Mesenchymal stem cell (in vitro differentiated cells and primary cell): ENCODE measurements around the gene WWP2.

Source experiments
- DNase-seq: peaks from one replicate; pipeline ENCODE4 v3.0.0-alpha.2; 2013
- H2AFZ ChIP-seq: one replicate; pipeline ENCODE4 v1.6.1; 2013; ENCODE audit warnings: low read depth, mild to moderate bottlenecking, control low read depth, inconsistent platforms, low read length, moderate library complexity
- H2AK5ac ChIP-seq: 2 replicates; pipeline ENCODE4 v1.6.1; 2013; ENCODE audit warnings: low read length, moderate library complexity, mild to moderate bottlenecking, inconsistent platforms; ENCODE audit not compliant: severe bottlenecking
- H2BK120ac ChIP-seq: one replicate; pipeline ENCODE4 v1.6.1; 2013; ENCODE audit warnings: low read depth, mild to moderate bottlenecking, inconsistent platforms, low read length, moderate library complexity
- H2BK12ac ChIP-seq, 2 experiments: one replicate each; pipeline ENCODE4 v1.6.1; 2013; ENCODE audit warnings: inconsistent platforms in 2 of 2, low read length in 2 of 2, mild to moderate bottlenecking in 2 of 2, moderate library complexity in 2 of 2, control low read depth in 1 of 2
- H2BK15ac ChIP-seq: one replicate; pipeline ENCODE4 v1.6.1; 2013; ENCODE audit warnings: mild to moderate bottlenecking, low read depth, inconsistent platforms; ENCODE audit not compliant: poor library complexity, severe bottlenecking
- H2BK5ac ChIP-seq: 2 replicates; pipeline ENCODE4 v1.6.1; 2013; ENCODE audit warnings: low read depth, mild to moderate bottlenecking, low read length, control low read depth, inconsistent platforms; ENCODE audit not compliant: poor library complexity, severe bottlenecking
- H3K14ac ChIP-seq, 2 experiments: one replicate each; pipeline ENCODE4 v1.6.1; 2013; ENCODE audit warnings: inconsistent platforms in 2 of 2, low read length in 2 of 2, control low read depth in 1 of 2, mild to moderate bottlenecking in 1 of 2, moderate library complexity in 1 of 2
- H3K18ac ChIP-seq, 2 experiments: one replicate each; pipeline ENCODE4 v1.6.1; 2013; ENCODE audit warnings: inconsistent platforms in 2 of 2, low read length in 2 of 2, control low read depth in 1 of 2, low read depth in 1 of 2, mild to moderate bottlenecking in 1 of 2
- H3K23ac ChIP-seq, 2 experiments: one replicate each; pipeline ENCODE4 v1.6.1; 2013; ENCODE audit warnings: inconsistent platforms in 2 of 2, low read length in 2 of 2, mild to moderate bottlenecking in 2 of 2, moderate library complexity in 2 of 2, control low read depth in 1 of 2
- H3K27ac ChIP-seq: 2 replicates; pipeline ENCODE4 v1.5.1; 2013; ENCODE audit warnings: mild to moderate bottlenecking, moderate library complexity, low read length, control low read depth, inconsistent platforms; ENCODE audit not compliant: poor library complexity, severe bottlenecking
- H3K27me3 ChIP-seq, 2 experiments: 2 replicates each; pipeline versions ENCODE4 v1.6.1 to v1.7.0; 2013; ENCODE audit warnings: low read length in 2 of 2, mild to moderate bottlenecking in 2 of 2, moderate library complexity in 2 of 2, control low read depth in 1 of 2, inconsistent platforms in 1 of 2; ENCODE audit not compliant: control insufficient read depth in 1 of 2, insufficient read depth in 1 of 2
- H3K36me3 ChIP-seq, 2 experiments: 2 replicates each; pipeline versions ENCODE4 v1.6.1 to v1.7.0; 2013; ENCODE audit warnings: low read length in 2 of 2, control low read depth in 1 of 2, inconsistent platforms in 1 of 2, low read depth in 1 of 2, mild to moderate bottlenecking in 1 of 2; ENCODE audit not compliant: insufficient read depth in 2 of 2, control insufficient read depth in 1 of 2
- H3K4ac ChIP-seq, 2 experiments: one replicate each; pipeline ENCODE4 v1.6.1; 2013; ENCODE audit warnings: inconsistent platforms in 2 of 2, low read length in 2 of 2, mild to moderate bottlenecking in 2 of 2, moderate library complexity in 2 of 2, control low read depth in 1 of 2, low read depth in 1 of 2
- H3K4me1 ChIP-seq: 2 replicates; pipeline ENCODE4 v1.6.1; 2013; ENCODE audit warnings: low read depth, low read length, control low read depth; ENCODE audit not compliant: control insufficient read depth, insufficient read depth
- H3K4me2 ChIP-seq: 2 replicates; pipeline ENCODE4 v1.6.1; 2013; ENCODE audit warnings: low read length, mild to moderate bottlenecking, inconsistent platforms; ENCODE audit not compliant: poor library complexity, severe bottlenecking
- H3K4me3 ChIP-seq, 2 experiments: 2 replicates each; pipeline versions ENCODE4 v1.5.1 to v1.7.0; 2013; ENCODE audit warnings: low read length in 2 of 2, mild to moderate bottlenecking in 2 of 2, control low read depth in 1 of 2, low read depth in 1 of 2; ENCODE audit not compliant: insufficient read depth in 1 of 2
- H3K79me1 ChIP-seq: replicated peaks from 2 replicates; pipeline ENCODE4 v1.6.1; 2013; ENCODE audit warnings: mild to moderate bottlenecking, control low read depth, low read length, inconsistent platforms; ENCODE audit not compliant: poor library complexity, severe bottlenecking
- H3K9ac ChIP-seq: 2 replicates; pipeline ENCODE4 v1.7.0; 2013; ENCODE audit warnings: mild to moderate bottlenecking, low read length, moderate library complexity
- H3K9me3 ChIP-seq: 2 replicates; pipeline ENCODE4 v1.7.0; 2013; ENCODE audit warnings: mild to moderate bottlenecking, low read length; ENCODE audit not compliant: control insufficient read depth
- H4K8ac ChIP-seq: one replicate; pipeline ENCODE4 v1.6.1; 2013; ENCODE audit warnings: inconsistent platforms, mild to moderate bottlenecking, low read length, moderate library complexity
- H4K91ac ChIP-seq: one replicate; pipeline ENCODE4 v1.6.1; 2013; ENCODE audit warnings: mild to moderate bottlenecking, low read length, inconsistent platforms
- WGBS: methylation state at CpG from one replicate; pipeline ENCODE4 v1.1.7; 2013; ENCODE audit warnings: mixed read lengths; 5-methylcytosine and 5-hydroxymethylcytosine counted together

WWP2 gene

GRCh38 chr16:69930117-69930776, 168.1 kb downstream of the WWP2 start:
- no peak overlapping the region for H2BK120ac ChIP-seq
- no peak overlapping the region for H2AFZ ChIP-seq
- H3K4me3 ChIP-seq: no peak overlapping the region
- no peak overlapping the region for H4K91ac ChIP-seq
- H3K14ac ChIP-seq: no peak overlapping the region
- H3K27ac ChIP-seq: no peak overlapping the region
- H3K36me3 ChIP-seq: peaks cover 53 to 61% of the 10 kb centered on the region in 2 experiments
- no peak overlapping the region for H3K4me2 ChIP-seq
- H2BK15ac ChIP-seq: no peak overlapping the region
- no peak overlapping the region for H3K18ac ChIP-seq
- no peak overlapping the region for H2AK5ac ChIP-seq
- no peaks in the 10 kb centered on the region for H3K9me3 ChIP-seq
- no peak overlapping the region for H3K4ac ChIP-seq
- no peak overlapping the region for H3K9ac ChIP-seq
- peak; percentile 66 for DNase-seq
- H3K4me1 ChIP-seq: peaks cover 21% of the 10 kb centered on the region
- no peak overlapping the region for H3K23ac ChIP-seq
- H2BK12ac ChIP-seq: no peak overlapping the region
- no peaks in the 10 kb centered on the region for H3K27me3 ChIP-seq
- no peak overlapping the region for H2BK5ac ChIP-seq
- H4K8ac ChIP-seq: no peak overlapping the region
- WGBS: 71% methylated on average over 10 of the region's 12 CpGs
- H3K79me1 ChIP-seq: peaks cover 27% of the 10 kb centered on the region

GRCh38 chr16:69931631-69932030, 169.5 kb downstream of the WWP2 start:
- WGBS: 95% methylated on average over 13 of the region's 13 CpGs
- H3K79me1 ChIP-seq: peaks cover 18% of the 10 kb centered on the region
- no peak overlapping the region for H3K27ac ChIP-seq
- H3K9me3 ChIP-seq: no peaks in the 10 kb centered on the region
- H4K91ac ChIP-seq: no peak overlapping the region
- peaks cover 12% of the 10 kb centered on the region for H3K4me1 ChIP-seq
- H3K18ac ChIP-seq: no peak overlapping the region
- H3K9ac ChIP-seq: no peak overlapping the region
- no peak overlapping the region for H2BK120ac ChIP-seq
- H3K23ac ChIP-seq: no peak overlapping the region
- no peak overlapping the region for H2BK5ac ChIP-seq
- H2AFZ ChIP-seq: no peak overlapping the region
- H3K14ac ChIP-seq: no peak overlapping the region
- H3K36me3 ChIP-seq: peaks cover 66 to 74% of the 10 kb centered on the region in 2 experiments
- no peak overlapping the region for H3K4ac ChIP-seq
- no peaks in the 10 kb centered on the region for H3K27me3 ChIP-seq
- no peak overlapping the region for H3K4me3 ChIP-seq
- no peak overlapping the region for H2BK12ac ChIP-seq
- no peak overlapping the region for H2BK15ac ChIP-seq
- H4K8ac ChIP-seq: no peak overlapping the region
- H2AK5ac ChIP-seq: no peak overlapping the region
- H3K4me2 ChIP-seq: no peak overlapping the region
- no peak for DNase-seq

- no peak overlapping the region for H4K8ac ChIP-seq
- no peak for DNase-seq
- H2AK5ac ChIP-seq: no peak overlapping the region
- peaks cover 16% of the 10 kb centered on the region for H3K79me1 ChIP-seq
- H3K18ac ChIP-seq: no peak overlapping the region
- H3K4me3 ChIP-seq: no peak overlapping the region
- H2AFZ ChIP-seq: no peak overlapping the region
- H3K4me2 ChIP-seq: no peak overlapping the region
- H3K9me3 ChIP-seq: no peaks in the 10 kb centered on the region
- no peaks in the 10 kb centered on the region for H3K27me3 ChIP-seq
- no peak overlapping the region for H2BK15ac ChIP-seq
- H2BK5ac ChIP-seq: no peak overlapping the region
- peaks cover 72 to 80% of the 10 kb centered on the region in 2 experiments for H3K36me3 ChIP-seq
- WGBS: 97% methylated on average over 9 of the region's 9 CpGs
- no peak overlapping the region for H3K4ac ChIP-seq
- no peak overlapping the region for H4K91ac ChIP-seq
- H3K23ac ChIP-seq: no peak overlapping the region
- H3K4me1 ChIP-seq: peaks cover 9% of the 10 kb centered on the region
- no peak overlapping the region for H3K27ac ChIP-seq
- H3K9ac ChIP-seq: no peak overlapping the region
- H2BK120ac ChIP-seq: no peak overlapping the region
- no peak overlapping the region for H3K14ac ChIP-seq
- H2BK12ac ChIP-seq: no peak overlapping the region
Observed at GRCh38 chr16:69932228-69932627, 170.1 kb downstream of the WWP2 start.

GRCh38 chr16:69932691-69933392, 170.7 kb downstream of the WWP2 start:
- Histone ChIP-seq H3K14ac (no peak overlapping the region), H3K18ac (no peak overlapping the region), H2AFZ (no peak overlapping the region), H2BK12ac (no peak overlapping the region), H3K27ac (no peak overlapping the region), H3K4me2 (no peak overlapping the region), H2BK5ac (no peak overlapping the region), H3K23ac (no peak overlapping the region), H4K8ac (no peak overlapping the region), H3K4ac (no peak overlapping the region), H2BK120ac (no peak overlapping the region), H3K36me3 (peaks cover 79 to 87% of the 10 kb centered on the region in 2 experiments), H2BK15ac (no peak overlapping the region), H3K9me3 (no peaks in the 10 kb centered on the region), H3K27me3 (no peaks in the 10 kb centered on the region), H3K4me1 (peaks cover 6% of the 10 kb centered on the region), H3K79me1 (peaks cover 16% of the 10 kb centered on the region), H2AK5ac (no peak overlapping the region), H3K9ac (no peak overlapping the region), H4K91ac (no peak overlapping the region), H3K4me3 (no peak overlapping the region)
- DNase-seq: no peak
- WGBS: 95% methylated on average over 27 of the region's 27 CpGs
